Measurements from ENCODE around the gene PPARGC1A. TPM values are rescaled to one million over a fixed set of nuclear protein-coding genes. Genes with fewer than 3 reads are reported as not detected.

PPARGC1A gene
- total and polyA plus RNA-seq, 11 donors = 25.4 to 103 (median 83.3) TPM

DNA sequence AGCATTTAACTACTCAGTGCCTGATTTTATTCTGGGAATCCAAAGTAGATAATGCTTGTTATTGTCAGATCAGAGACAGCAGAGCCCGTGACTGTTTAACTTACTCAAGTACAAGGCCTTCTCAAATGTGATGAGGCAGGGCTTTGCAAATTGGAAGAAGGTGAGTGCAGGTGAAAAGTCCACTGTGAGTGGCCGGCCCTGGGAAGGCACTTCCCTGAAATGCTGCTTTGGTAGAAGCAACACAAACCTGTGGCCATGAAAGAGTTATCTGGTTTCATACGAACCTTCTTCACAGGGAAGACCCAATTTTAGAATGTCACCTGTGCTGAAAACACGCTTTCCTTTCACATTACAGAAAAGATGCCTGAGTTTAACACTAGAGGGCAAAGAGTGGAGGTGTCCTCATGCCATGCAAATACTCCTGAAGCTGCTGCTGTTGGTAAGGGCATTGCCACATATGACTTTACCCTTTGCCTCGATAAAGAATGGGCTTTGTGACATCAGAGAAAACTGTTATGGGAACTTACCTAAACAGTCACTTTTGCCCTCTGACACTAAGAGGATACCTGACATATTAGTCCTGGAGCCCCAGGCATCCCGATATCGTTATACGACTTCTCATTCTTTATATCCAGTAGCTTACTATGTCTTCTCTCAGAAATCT, 8.0 kb downstream of the PPARGC1A start:
- intact Hi-C loops (cut with DNase I) = loop anchor here in 2 of 10 donors (5.0 kb wide), 2 partner anchors 100 to 515 kb away; no protein-coding TSS in a partner anchor
- H3K27ac ChIP-seq = peak overlapping the region; percentile 18 to 94 (median 73)
- H3K4me1 ChIP-seq = peaks cover 0 to 62% (median 3%) of the 10 kb centered on the region in 12 donors
- H3K27me3 ChIP-seq = no peaks in the 10 kb centered on the region
- H3K4me3 ChIP-seq = peak overlapping the region in 2 of 12 donors; percentile 8 to 11
- ATAC-seq (peak in 1 of 4 donors; percentile 26), DNase-seq (no peak)
- TF ChIP-seq, protein P1, sequence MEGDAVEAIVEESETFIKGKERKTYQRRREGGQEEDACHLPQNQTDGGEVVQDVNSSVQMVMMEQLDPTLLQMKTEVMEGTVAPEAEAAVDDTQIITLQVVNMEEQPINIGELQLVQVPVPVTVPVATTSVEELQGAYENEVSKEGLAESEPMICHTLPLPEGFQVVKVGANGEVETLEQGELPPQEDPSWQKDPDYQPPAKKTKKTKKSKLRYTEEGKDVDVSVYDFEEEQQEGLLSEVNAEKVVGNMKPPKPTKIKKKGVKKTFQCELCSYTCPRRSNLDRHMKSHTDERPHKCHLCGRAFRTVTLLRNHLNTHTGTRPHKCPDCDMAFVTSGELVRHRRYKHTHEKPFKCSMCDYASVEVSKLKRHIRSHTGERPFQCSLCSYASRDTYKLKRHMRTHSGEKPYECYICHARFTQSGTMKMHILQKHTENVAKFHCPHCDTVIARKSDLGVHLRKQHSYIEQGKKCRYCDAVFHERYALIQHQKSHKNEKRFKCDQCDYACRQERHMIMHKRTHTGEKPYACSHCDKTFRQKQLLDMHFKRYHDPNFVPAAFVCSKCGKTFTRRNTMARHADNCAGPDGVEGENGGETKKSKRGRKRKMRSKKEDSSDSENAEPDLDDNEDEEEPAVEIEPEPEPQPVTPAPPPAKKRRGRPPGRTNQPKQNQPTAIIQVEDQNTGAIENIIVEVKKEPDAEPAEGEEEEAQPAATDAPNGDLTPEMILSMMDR (IDR thresholded peaks at IDR 0.05) = peak in 2 of 12 donors; percentile 16 to 21
- no peak for TF ChIP-seq POLR2A (IDR thresholded peaks at IDR 0.05)
- WGBS, 4 donors = 57 to 77% (median 63%) methylated on average over 8 of the region's 8 CpGs
- H3K36me3 ChIP-seq = peaks cover 0 to 4% (median 0%) of the 10 kb centered on the region in 9 donors
- no peaks in the 10 kb centered on the region for H3K9me3 ChIP-seq

DNA sequence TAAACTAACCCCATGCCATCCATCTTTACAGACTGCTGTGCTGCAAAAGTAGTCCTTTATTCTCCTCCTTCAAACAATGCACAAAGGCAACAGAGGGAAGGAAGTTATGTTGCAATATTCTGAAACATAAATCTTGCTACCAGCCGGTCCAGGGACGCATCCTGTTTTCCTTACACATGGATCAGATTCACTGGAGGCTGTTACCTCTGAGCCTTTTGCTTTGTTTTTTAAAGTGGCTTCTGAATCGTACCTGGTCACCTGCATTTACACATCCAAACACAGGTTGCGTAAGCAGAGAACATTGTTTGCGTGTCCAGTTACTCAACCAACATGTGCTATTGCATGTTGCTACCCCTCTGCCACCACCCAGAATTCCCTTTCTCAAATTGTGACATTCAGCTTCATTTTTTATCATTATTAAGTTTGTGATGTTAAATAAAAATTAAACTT, 8.8 kb downstream of the PPARGC1A start:
- TF ChIP-seq POLR2A (IDR thresholded peaks at IDR 0.05) = no peak
- TF ChIP-seq, protein P1 (IDR thresholded peaks at IDR 0.05) = no peak
- no peaks in the 10 kb centered on the region for H3K9me3 ChIP-seq
- peak overlapping the region in 11 of 12 donors; percentile 18 to 94 (median 75) for H3K27ac ChIP-seq
- intact Hi-C loops (cut with DNase I) = loop anchor here in 2 of 10 donors (5.0 kb wide), 2 partner anchors 99 to 514 kb away; no protein-coding TSS in a partner anchor
- DNase-seq (no peak), ATAC-seq (no peak)
- peaks cover 0 to 4% (median 0%) of the 10 kb centered on the region in 9 donors for H3K36me3 ChIP-seq
- H3K27me3 ChIP-seq = no peaks in the 10 kb centered on the region
- no peak overlapping the region for H3K4me3 ChIP-seq
- peaks cover 0 to 70% (median 7%) of the 10 kb centered on the region in 12 donors for H3K4me1 ChIP-seq
- WGBS, 4 donors = 42 to 44% (median 44%) methylated on average over 5 of the region's 5 CpGs

DNA sequence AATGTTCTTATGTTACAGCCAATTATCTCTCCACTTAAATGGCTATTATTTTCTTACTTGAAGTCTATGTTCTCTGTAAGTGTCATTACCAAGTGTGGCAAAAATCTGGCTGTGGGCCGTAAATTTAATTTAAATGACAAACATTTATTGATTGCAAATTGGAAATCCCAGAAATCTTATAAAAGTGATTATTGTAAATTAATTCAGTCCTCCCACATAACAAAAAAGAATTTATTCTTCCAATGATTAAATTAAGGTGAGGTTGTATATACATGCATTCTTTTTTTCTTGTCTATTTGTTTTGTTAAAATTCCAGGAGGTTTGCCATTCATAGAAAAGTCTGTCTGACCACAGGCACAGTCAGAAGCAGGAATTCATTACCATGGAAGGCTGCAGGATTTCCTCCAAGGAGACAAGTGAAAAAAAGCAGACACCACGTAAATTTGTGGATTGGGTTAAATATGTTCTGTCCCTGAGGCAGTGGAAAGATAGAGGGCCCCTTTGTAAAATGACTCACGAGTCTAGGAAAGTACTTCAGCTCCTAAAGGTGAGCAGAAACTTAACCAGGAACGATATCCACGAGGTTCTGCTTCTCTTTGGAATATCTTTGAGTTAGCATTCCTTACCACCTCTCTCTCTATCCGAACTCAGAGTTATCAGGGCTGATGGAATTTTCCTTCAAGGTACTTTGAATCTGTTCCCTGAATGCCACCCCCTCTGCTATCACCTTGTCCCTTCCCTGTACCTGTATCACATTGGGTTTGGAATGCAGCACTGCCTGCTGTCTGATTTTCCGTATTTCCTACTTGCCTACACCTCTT, 10.7 kb downstream of the PPARGC1A start:
- TF ChIP-seq, protein P1 (IDR thresholded peaks at IDR 0.05) = no peak
- no peak for TF ChIP-seq POLR2A (IDR thresholded peaks at IDR 0.05)
- peak overlapping the region; percentile 44 to 94 (median 76) for H3K27ac ChIP-seq
- 30 to 46% (median 37%) methylated on average over 7 of the region's 7 CpGs for WGBS, 4 donors
- H3K9me3 ChIP-seq = no peaks in the 10 kb centered on the region
- peak in 2 of 4 donors; percentile 4 to 11 for ATAC-seq
- DNase-seq = no peak
- peaks cover 0 to 2% (median 0%) of the 10 kb centered on the region in 9 donors for H3K36me3 ChIP-seq
- intact Hi-C loops (cut with DNase I) = loop anchor here in 2 of 10 donors (2.0 to 10.0 kb wide), 2 partner anchors 372 to 536 kb away; no protein-coding TSS in a partner anchor
- peaks cover 0 to 84% (median 13%) of the 10 kb centered on the region in 12 donors for H3K4me1 ChIP-seq
- no peaks in the 10 kb centered on the region for H3K27me3 ChIP-seq
- no peak overlapping the region for H3K4me3 ChIP-seq

Data from heart left ventricle (tissue), 16 donors.